ENCODE results near the gene SLC35C1.

- TF ChIP-seq CREB1 (CRISPR knock-in tag; IDR thresholded peaks at IDR 0.05) (no peak), CTCF (IDR thresholded peaks at IDR 0.05) (no peak), ZBTB21 (CRISPR knock-in tag; IDR thresholded peaks at IDR 0.05; ENCODE audit: borderline replicate concordance) (no peak), MYBL2 (CRISPR knock-in tag; IDR thresholded peaks at IDR 0.05) (no peak), JUN (CRISPR knock-in tag; IDR thresholded peaks at IDR 0.05) (no peak), ATF2 (CRISPR knock-in tag; IDR thresholded peaks at IDR 0.05; ENCODE audit: borderline replicate concordance, low read depth) (no peak), MXD4 (CRISPR knock-in tag; IDR thresholded peaks at IDR 0.05; ENCODE audit: borderline replicate concordance) (no peak), USF1 (CRISPR knock-in tag; IDR thresholded peaks at IDR 0.05) (no peak), NFYB (CRISPR knock-in tag; conservative IDR thresholded peaks at IDR 0.05; ENCODE audit: low read depth) (no peak), ATF3 (CRISPR knock-in tag; conservative IDR thresholded peaks at IDR 0.05) (no peak), CREM (CRISPR knock-in tag; IDR thresholded peaks at IDR 0.05) (no peak), FOXP4 (CRISPR knock-in tag; IDR thresholded peaks at IDR 0.05) (no peak), MAX (CRISPR knock-in tag; IDR thresholded peaks at IDR 0.05) (no peak), IRF1 (CRISPR knock-in tag; IDR thresholded peaks at IDR 0.05) (no peak)
Measured at GRCh38 chr11:45766469-45766868, 38.5 kb upstream of the SLC35C1 start.

Measured in WTC11 (cell line).